NCI-H146 treated with DMSO at 0.1 percent for 48 hours (cell line): Measurements from ENCODE around the gene PUS10.

Source experiments
- DNase-seq: peaks from one replicate; lab custom pipeline; 2025; ENCODE audit not compliant: unreplicated experiment; lab: John Stamatoyannopoulos, UW

The PUS10 gene

GRCh38 chr2:60973705-60974104, 44.4 kb downstream of the PUS10 start:
- DNase-seq, result no peak

DNA sequence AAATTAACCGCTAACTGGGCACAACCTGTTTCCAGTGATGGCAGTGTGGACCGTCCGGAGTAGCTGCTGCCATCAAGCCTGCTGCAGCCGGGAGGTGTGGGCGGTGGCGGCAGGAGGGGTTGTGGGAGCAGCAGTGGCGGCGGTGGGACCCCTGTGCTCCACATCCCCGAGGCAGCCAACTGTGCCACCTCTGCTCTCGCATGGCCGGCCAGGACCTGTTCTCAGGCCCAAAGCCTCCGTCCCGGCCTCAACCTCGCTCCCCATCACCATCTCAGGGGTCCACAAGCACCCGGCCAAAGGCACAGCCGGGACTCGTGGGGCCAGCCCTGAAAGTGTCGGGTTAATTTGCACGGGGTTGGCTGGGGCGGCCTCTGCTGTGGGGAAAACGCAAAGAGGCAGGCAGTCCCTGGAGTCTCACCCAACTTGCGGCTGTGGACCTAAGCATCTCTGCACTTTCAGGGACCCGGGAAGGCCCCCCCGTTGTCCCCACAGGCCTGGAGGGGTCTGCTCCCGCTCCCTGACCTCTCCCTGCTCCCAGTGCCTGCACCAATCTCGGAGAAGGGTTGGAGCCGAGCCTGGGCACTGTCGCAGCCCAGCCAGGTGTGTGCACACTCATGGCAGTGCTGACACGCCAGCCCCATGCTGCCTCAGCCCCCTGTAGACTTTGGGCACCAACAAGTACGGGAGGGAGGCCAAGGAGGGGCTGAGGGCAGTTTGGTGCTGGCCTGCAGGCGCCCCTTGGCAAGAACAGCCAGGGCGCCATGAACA, 45.0 kb downstream of the PUS10 start:
- no peak for DNase-seq

- no peak for DNase-seq
Observed at GRCh38 chr2:60966507-60967405, 51.3 kb downstream of the PUS10 start.

GRCh38 chr2:60965499-60965785, 52.6 kb downstream of the PUS10 start:
- DNase-seq, result no peak

GRCh38 chr2:60964651-60965498, 53.2 kb downstream of the PUS10 start:
- DNase-seq, result no peak

DNA sequence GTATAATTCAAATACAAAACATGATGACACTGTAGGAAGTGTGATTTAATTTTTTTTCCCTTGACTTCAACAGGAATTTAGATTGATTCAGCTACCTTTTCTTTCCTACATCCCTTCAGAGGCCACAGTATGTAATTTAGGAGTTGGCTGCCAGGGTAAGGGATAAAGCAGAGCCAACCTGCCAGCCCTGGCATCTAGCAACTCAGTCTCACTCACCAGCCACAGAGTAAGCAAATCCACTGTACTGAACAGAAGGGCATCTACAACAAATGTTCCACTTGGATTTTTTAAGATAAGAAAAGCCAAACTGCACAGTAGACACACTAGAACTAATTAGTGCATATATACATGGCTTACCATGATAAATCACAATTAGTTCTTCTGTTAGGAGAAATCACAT, 54.9 kb downstream of the PUS10 start:
- DNase-seq, result no peak

GRCh38 chr2:60962528-60962927, 55.5 kb downstream of the PUS10 start:
- DNase-seq, result no peak

DNA sequence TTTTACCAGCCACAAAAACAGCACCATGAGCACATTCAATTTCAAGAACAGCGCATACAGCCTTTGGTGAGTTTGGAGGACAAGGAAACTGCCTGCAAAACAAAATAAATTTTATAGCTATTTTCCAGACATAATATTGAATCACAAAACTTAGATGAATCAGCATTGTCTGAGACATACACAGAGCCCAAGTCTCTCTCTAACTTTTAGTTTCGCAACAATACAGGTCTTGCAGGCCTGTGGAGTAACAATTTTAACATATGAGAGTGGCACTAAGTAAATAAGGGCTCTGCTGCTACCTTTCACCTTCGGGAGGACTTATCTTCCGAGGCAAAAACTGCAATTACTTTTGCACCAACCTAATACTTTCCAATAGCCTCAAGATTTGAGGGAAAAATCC, 56.6 kb downstream of the PUS10 start:
- DNase-seq, result no peak

GRCh38 chr2:60960706-60961105, 57.3 kb downstream of the PUS10 start:
- no peak for DNase-seq

DNA sequence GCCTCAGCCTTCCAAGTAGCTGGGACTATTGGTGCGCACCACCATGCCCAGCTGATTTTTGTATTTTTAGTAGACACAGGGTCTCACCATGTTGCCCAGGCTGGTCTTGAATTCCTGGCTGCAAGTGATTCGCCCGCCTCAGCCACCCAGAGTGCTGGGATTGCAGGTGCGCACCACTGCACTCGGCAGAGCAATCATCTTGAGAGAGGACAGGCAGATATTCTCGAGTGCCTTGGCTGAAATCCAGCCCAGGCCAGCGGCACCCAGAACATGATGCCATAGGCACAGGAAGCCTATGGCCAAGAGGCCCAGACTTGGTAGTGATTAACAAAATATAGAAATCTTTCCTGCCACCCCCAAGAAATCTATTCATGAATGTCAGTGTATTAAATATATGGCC, 58.6 kb downstream of the PUS10 start:
- DNase-seq, result no peak

- no peak for DNase-seq
Observed at GRCh38 chr2:60958800-60959199, 59.3 kb downstream of the PUS10 start.

GRCh38 chr2:60958361-60958760, 59.7 kb downstream of the PUS10 start:
- DNase-seq, result no peak

GRCh38 chr2:60957643-60958042, 60.4 kb downstream of the PUS10 start:
- no peak for DNase-seq

DNA sequence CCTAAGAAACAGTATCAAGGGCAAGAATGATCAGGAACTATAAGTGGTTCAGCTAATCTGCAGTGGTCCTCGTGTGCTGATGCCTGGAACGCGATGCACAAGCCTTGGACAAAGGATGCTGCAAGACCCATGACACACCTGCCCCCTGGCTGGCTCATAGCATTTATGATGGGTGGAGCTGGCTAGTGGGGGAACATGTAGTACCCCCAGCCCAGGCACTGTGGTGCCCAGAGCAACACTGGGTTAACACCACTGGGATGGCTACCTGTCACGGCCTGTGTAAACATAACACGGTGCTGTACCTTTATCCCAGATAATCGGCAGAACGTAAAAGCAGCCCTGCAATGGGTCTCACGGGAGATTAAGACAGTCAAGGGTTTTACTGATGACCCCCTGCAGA, 60.8 kb downstream of the PUS10 start:
- no peak for DNase-seq

- DNase-seq, result no peak
Observed at GRCh38 chr2:60954139-60954538, 63.9 kb downstream of the PUS10 start.

- DNase-seq, result no peak
Observed at GRCh38 chr2:60948926-60949579, 69.0 kb downstream of the PUS10 start.

- DNase-seq, result no peak
Observed at GRCh38 chr2:60948161-60948560, 69.9 kb downstream of the PUS10 start.

DNA sequence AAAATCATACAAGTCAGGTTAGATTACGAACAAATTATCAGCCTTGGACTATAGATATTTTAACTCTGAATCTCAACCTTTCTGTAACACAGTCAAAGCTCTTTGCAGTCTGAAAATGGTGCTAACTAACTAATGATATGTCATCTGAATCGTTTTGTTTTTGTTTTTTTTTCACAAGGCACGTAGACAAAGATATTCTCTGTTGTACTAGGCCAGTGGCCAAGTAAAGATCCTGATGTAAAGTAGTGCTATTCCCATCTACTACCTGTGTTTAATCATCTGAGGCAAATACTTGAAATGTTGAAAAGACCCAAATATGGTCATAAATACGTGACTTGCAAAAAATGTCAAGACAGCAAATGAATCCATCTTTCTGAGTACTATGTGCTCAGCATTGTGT, 71.0 kb downstream of the PUS10 start:
- DNase-seq, result no peak

DNA sequence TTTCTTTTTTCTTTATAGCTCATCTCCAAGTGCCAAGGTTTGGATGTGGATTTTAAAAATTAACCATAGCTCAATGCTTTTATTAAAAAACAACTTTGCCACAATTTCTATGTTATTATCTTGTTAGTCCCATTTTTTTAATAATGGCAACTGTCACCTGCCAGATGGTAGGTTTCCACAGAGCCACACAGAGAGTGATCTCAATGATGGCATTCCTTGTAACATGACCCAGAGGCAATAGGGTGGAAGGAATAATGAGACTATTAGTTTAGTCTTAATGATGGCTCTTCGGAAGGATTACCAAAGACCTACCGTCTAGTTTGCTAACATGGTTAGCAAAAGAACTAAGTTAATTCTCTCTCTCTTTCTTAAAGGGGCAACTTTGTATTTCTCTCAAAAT, 72.7 kb downstream of the PUS10 start:
- no peak for DNase-seq

- no peak for DNase-seq
Observed at GRCh38 chr2:60939622-60940021, 78.4 kb downstream of the PUS10 start.

DNA sequence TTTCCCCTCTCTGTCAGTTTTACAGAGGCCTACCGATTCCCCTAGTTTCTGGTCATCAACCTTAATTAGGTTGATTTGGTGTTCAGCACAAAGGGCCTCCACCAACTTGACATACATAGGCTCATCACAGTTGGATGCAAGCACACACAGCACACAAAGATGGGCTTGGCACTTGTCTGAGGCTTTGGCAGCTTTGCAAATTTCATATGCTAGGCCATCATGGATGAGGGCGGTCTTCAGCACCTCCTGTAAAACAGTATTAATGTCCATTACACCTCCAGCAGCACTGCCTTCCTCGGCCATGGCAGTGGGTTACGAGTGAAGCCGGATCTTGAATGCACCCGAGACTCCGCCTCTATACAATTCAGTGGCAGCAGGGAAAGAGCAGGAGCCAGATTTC, 79.8 kb downstream of the PUS10 start:
- DNase-seq, result no peak
